Mammary epithelial cell (primary cell): ENCODE data around the gene AFAP1.

Experiments
- EZH2 ChIP-seq: IDR thresholded peaks from 2 replicates; pipeline ENCODE4 v1.6.1; 2012; ENCODE audit warnings: low read length, inconsistent platforms, borderline replicate concordance
- TF ChIP-seq, protein P1 (sequence below), 2 donors: IDR thresholded peaks in 1 of 2; conservative IDR thresholded peaks in 1 of 2; 2 replicates each; pipeline ENCODE4 v1.5.1; 2011 to 2012; ENCODE audit warnings: inconsistent platforms in 2 of 2, low read length in 2 of 2, mild to moderate bottlenecking in 2 of 2, control low read depth in 1 of 2, low read depth in 1 of 2; ENCODE audit not compliant: insufficient read depth in 1 of 2; ENCODE audit errors: extremely low read depth in 1 of 2

DNA sequence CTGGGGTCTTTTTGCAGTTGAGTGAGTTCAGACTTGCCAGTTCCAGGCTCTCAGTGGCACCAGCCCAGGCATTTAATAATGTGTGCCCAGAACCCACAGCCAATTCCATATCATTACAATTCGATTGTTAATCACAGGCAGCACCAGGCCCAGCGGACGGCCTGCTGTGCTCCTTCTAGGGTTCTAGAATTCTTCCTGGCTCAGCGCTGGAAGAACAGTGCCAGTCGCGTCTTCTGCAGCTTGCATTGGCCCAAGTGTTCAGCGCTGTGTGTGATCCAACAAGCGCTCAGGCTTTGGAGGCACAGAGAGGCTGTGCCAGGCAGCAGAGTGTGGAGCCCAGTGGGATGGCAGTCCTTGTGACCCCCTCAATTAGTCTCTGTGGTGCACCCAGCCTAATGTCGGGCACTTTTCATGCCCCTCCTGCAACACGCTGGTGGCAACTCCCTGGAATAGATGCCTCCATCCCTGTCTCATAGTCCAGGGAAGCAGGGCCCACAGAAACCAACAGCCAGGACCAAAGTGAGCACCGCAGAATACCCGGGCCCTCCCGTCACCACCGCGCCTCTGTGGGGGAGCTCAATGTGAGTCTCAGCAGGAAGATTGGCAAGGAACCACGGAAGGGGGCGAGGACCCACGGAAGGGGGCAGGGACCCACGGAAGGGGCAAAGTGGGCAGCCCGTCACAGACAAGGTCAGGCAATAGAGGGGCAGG, 193.2 kb downstream of the AFAP1 start:
- TF ChIP-seq, protein P1, sequence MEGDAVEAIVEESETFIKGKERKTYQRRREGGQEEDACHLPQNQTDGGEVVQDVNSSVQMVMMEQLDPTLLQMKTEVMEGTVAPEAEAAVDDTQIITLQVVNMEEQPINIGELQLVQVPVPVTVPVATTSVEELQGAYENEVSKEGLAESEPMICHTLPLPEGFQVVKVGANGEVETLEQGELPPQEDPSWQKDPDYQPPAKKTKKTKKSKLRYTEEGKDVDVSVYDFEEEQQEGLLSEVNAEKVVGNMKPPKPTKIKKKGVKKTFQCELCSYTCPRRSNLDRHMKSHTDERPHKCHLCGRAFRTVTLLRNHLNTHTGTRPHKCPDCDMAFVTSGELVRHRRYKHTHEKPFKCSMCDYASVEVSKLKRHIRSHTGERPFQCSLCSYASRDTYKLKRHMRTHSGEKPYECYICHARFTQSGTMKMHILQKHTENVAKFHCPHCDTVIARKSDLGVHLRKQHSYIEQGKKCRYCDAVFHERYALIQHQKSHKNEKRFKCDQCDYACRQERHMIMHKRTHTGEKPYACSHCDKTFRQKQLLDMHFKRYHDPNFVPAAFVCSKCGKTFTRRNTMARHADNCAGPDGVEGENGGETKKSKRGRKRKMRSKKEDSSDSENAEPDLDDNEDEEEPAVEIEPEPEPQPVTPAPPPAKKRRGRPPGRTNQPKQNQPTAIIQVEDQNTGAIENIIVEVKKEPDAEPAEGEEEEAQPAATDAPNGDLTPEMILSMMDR (conservative IDR thresholded peaks at IDR 0.05 in 1 of 2, IDR thresholded peaks at IDR 0.05 in 1 of 2; ENCODE audit: extremely low read depth in 1 of 2, insufficient read depth in 1 of 2, low read depth in 1 of 2, low read length in 2 of 2) = no peak
- TF ChIP-seq EZH2 = no peak
